DND-41 (cell line): ENCODE results near the gene GPC3.

Source experiments
- ATAC-seq: fragments of 200-7000 bp; cut with Tn5 transposase; 3 replicates; pipeline ENCODE4 v1.9.1; 2021; ENCODE audit warnings: low read depth; ENCODE audit not compliant: insufficient read depth
- DNase-seq: peaks from one replicate; pipeline ENCODE4 v3.0.0-alpha.2; 2020
- H2AFZ ChIP-seq: 2 replicates; pipeline ENCODE4 v1.6.0; 2012; ENCODE audit warnings: low read depth, low read length
- H3K27ac ChIP-seq: 2 replicates; pipeline ENCODE4 v1.5.1; 2012; ENCODE audit warnings: low read length, inconsistent platforms
- H3K27me3 ChIP-seq: fragments of 200-600 bp; sonication (generic); 2 replicates; pipeline ENCODE4 v1.6.0; 2012; ENCODE audit warnings: low read length, mild to moderate bottlenecking, inconsistent platforms; ENCODE audit not compliant: insufficient read depth, poor library complexity
- H3K36me3 ChIP-seq: 2 replicates; pipeline ENCODE4 v1.5.1; 2012; ENCODE audit warnings: low read length, inconsistent platforms; ENCODE audit not compliant: insufficient read depth
- H3K4me1 ChIP-seq: 2 replicates; pipeline ENCODE4 v1.5.1; 2012; ENCODE audit warnings: mild to moderate bottlenecking, low read length; ENCODE audit not compliant: insufficient read depth
- H3K4me2 ChIP-seq: 2 replicates; pipeline ENCODE4 v1.6.0; 2012; ENCODE audit warnings: mild to moderate bottlenecking, moderate library complexity, low read length, inconsistent platforms; ENCODE audit not compliant: insufficient read depth
- H3K4me3 ChIP-seq, 2 experiments: fragments of 200-600 bp in 1 of 2; shearing (Covaris generic) in 1 of 2; 2 replicates each; pipeline ENCODE4 v1.5.1; 2012 to 2016; ENCODE audit warnings: inconsistent platforms in 2 of 2, low read length in 2 of 2, mild to moderate bottlenecking in 2 of 2, low read depth in 1 of 2, moderate library complexity in 1 of 2
- H3K79me2 ChIP-seq: 2 replicates; pipeline ENCODE4 v1.6.0; 2012; ENCODE audit warnings: low read length, inconsistent platforms; ENCODE audit not compliant: insufficient read depth
- H3K9ac ChIP-seq: 2 replicates; pipeline ENCODE4 v1.6.0; 2012; ENCODE audit warnings: low read depth, mild to moderate bottlenecking, inconsistent platforms, low read length, moderate library complexity
- H3K9me3 ChIP-seq: 2 replicates; pipeline ENCODE4 v1.5.1; 2012; ENCODE audit warnings: low read length, moderate library complexity, mild to moderate bottlenecking, inconsistent platforms; ENCODE audit not compliant: insufficient read depth, severe bottlenecking
- H4K20me1 ChIP-seq: 2 replicates; pipeline ENCODE4 v1.6.0; 2012; ENCODE audit warnings: low read length; ENCODE audit not compliant: insufficient read depth
- EZH2 ChIP-seq: IDR thresholded peaks from 3 replicates; pipeline ENCODE4 v1.6.1; 2012; ENCODE audit warnings: borderline replicate concordance, low read depth, mild to moderate bottlenecking, moderate library complexity, low read length, inconsistent platforms; ENCODE audit not compliant: severe bottlenecking
- TF ChIP-seq, protein P1 (sequence below): IDR thresholded peaks from 2 replicates; pipeline ENCODE4 v1.5.1; 2012; ENCODE audit warnings: borderline replicate concordance, low read length, moderate library complexity, mild to moderate bottlenecking; ENCODE audit not compliant: poor library complexity, severe bottlenecking; ENCODE audit errors: extremely low read depth

GPC3 gene

DNA sequence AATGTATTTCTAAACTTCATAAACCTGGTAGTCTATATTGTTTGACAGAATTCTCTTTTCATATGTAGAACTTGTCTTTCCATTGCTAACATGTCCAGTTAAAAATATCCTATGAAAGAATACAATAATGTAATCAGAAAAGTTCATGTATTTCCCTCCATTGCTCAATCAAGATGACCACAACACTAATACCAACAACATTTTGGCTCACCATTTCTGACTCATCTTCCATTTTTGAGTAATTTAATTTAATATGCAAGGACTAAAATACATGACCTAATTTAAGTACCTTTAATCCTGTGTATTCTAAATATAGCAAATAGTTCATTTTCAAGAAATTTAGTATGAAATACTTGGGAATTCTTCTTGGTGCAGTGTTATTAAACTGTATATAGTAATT, 330.6 kb downstream of the GPC3 start:
- Histone ChIP-seq H3K9ac (no peak overlapping the region), H4K20me1 (no peaks in the 10 kb centered on the region), H3K4me3 (no peak overlapping the region), H3K79me2 (no peaks in the 10 kb centered on the region), H3K9me3 (no peaks in the 10 kb centered on the region), H3K27ac (no peak overlapping the region), H3K36me3 (no peaks in the 10 kb centered on the region), H2AFZ (no peak overlapping the region), H3K27me3 (no peaks in the 10 kb centered on the region), H3K4me2 (no peak overlapping the region), H3K4me1 (no peaks in the 10 kb centered on the region)
- DNase-seq (no peak), ATAC-seq (no peak)
- no peak for TF ChIP-seq EZH2
- TF ChIP-seq, protein P1, sequence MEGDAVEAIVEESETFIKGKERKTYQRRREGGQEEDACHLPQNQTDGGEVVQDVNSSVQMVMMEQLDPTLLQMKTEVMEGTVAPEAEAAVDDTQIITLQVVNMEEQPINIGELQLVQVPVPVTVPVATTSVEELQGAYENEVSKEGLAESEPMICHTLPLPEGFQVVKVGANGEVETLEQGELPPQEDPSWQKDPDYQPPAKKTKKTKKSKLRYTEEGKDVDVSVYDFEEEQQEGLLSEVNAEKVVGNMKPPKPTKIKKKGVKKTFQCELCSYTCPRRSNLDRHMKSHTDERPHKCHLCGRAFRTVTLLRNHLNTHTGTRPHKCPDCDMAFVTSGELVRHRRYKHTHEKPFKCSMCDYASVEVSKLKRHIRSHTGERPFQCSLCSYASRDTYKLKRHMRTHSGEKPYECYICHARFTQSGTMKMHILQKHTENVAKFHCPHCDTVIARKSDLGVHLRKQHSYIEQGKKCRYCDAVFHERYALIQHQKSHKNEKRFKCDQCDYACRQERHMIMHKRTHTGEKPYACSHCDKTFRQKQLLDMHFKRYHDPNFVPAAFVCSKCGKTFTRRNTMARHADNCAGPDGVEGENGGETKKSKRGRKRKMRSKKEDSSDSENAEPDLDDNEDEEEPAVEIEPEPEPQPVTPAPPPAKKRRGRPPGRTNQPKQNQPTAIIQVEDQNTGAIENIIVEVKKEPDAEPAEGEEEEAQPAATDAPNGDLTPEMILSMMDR = no peak

DNA sequence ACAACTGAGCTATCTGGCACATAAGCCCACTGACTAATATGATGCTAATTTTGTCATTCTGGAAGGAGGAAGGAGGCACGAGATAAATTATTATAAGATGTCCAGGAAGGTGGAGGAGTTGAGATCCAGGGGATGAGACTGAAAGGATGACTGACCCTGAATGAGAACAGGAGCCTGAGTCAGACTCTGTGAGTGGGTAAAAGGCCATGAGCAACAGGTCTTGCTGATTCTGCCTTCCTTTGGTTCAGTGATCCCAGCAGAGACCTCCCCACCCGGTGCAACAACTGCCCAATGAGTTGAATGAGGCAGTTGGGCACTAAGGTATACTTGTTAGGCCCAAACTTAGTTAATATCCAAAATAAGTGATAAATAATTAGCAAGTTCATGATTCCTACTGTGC, 332.0 kb downstream of the GPC3 start:
- H3K4me3 ChIP-seq = no peak overlapping the region
- no peaks in the 10 kb centered on the region for H3K36me3 ChIP-seq
- H3K79me2 ChIP-seq = no peaks in the 10 kb centered on the region
- no peak overlapping the region for H2AFZ ChIP-seq
- no peak overlapping the region for H3K9ac ChIP-seq
- no peak for ATAC-seq
- H3K4me2 ChIP-seq = no peak overlapping the region
- no peak overlapping the region for H3K27ac ChIP-seq
- no peaks in the 10 kb centered on the region for H3K9me3 ChIP-seq
- no peaks in the 10 kb centered on the region for H3K27me3 ChIP-seq
- H3K4me1 ChIP-seq = no peaks in the 10 kb centered on the region
- DNase-seq = no peak
- no peak for TF ChIP-seq EZH2
- TF ChIP-seq, protein P1 = no peak
- H4K20me1 ChIP-seq = no peaks in the 10 kb centered on the region

DNA sequence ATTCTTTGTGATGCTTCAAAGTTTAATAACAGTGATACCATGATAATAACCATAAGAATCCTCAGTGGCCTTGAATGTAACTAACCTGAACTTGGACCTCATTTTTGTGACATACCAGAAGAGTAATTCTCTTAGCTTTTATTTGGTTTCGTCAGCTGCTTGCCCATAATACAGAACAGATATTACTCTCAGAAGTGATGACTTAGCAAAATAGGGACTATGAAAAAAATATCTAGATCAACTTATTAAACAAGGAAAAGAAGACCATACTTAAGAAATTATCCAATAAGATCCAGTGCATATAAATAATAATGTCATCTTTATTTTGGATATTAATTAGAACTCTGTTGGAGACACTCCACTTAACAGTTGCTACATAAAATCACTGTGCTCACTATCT, 333.2 kb downstream of the GPC3 start:
- Histone ChIP-seq H3K4me3 (no peak overlapping the region), H3K4me1 (no peaks in the 10 kb centered on the region), H3K4me2 (no peak overlapping the region), H4K20me1 (no peaks in the 10 kb centered on the region), H3K9ac (no peak overlapping the region), H3K27me3 (no peaks in the 10 kb centered on the region), H3K27ac (no peak overlapping the region), H3K9me3 (no peaks in the 10 kb centered on the region), H3K79me2 (no peaks in the 10 kb centered on the region), H2AFZ (no peak overlapping the region), H3K36me3 (no peaks in the 10 kb centered on the region)
- DNase-seq (no peak), ATAC-seq (no peak)
- TF ChIP-seq, protein P1 = no peak
- TF ChIP-seq EZH2 = no peak

DNA sequence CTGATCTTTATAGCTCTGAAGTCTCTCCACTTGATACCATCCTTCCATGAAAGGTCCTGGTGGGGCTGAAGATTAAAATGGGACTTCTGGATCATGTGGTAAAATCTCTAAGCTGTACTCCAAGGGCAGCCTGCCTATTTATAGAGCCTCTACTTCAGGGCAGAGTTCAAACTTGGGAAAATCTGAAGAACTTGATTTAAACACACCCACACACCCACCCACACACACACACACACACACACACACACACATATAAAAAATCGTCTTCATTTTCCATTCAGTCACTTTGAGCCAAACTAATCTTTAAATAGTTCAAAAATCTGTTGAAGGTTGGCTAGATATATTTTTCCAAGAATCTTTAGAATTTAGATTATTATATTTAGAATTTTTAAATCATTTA, 335.2 kb downstream of the GPC3 start:
- Histone ChIP-seq H3K9ac (no peak overlapping the region), H3K4me3 (no peak overlapping the region), H4K20me1 (no peaks in the 10 kb centered on the region), H2AFZ (no peak overlapping the region), H3K79me2 (no peaks in the 10 kb centered on the region), H3K36me3 (no peaks in the 10 kb centered on the region), H3K27me3 (no peaks in the 10 kb centered on the region), H3K9me3 (no peaks in the 10 kb centered on the region), H3K4me2 (no peak overlapping the region), H3K27ac (no peak overlapping the region), H3K4me1 (no peaks in the 10 kb centered on the region)
- no peak for TF ChIP-seq EZH2
- TF ChIP-seq, protein P1 = no peak
- no peak for ATAC-seq
- no peak for DNase-seq
